ENCODE results near the gene RNF208.

RNF208 gene

DNA sequence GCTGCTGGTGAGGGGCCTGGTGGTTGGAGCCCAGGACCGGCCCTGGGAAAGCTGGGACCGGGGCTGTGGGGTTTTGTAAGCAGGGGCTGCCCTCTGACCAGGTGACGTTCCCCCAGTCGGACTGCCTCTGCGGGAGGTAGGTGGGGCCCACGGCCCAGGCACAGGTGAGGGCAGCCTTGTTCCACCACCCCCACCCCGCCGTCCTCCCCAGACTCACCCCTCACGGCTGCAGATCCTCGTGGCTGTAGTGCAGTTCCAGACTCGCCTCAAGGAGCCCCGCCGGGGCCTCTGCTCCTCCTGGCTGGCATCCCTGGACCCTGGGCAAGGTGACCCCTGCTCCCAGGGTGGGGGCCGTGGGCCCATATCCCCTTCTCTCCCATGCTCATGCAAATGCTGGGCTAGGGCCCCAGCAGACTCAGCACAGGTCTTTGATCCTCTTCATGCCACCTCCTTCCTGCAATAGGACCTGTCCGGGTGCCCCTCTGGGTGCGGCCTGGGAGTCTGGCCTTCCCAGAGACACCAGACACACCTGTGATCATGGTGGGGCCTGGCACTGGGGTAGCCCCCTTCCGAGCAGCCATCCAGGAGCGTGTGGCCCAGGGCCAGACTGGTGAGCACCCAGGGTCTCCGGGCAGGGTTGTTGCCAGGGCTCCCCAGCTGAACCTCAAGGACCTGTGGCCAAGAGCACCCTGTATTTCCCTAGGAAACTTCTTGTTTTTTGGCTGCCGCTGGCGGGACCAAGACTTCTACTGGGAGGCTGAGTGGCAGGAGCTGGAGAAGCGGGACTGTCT lies 6.6 kb downstream of the RNF208 start:
- TF ChIP-seq CREB1 (IDR thresholded peaks at IDR 0.05; ENCODE audit: low read depth): no peak

DNA sequence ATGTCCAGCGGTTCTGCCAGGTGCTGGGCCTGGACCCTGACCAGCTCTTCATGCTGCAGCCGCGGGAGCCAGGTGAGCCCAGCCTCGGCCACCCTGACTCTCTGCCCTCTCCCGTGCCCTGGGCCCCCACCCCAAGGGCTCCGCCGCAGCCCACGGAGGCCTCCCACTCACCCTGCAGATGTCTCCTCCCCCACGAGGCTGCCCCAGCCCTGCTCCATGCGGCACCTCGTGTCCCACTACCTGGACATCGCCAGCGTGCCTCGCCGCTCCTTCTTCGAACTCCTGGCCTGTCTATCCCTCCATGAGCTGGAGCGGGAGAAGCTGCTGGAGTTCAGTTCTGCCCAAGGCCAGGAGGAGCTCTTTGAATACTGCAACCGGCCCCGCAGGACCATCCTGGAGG lies 7.4 kb downstream of the RNF208 start:
- TF ChIP-seq, protein P1, sequence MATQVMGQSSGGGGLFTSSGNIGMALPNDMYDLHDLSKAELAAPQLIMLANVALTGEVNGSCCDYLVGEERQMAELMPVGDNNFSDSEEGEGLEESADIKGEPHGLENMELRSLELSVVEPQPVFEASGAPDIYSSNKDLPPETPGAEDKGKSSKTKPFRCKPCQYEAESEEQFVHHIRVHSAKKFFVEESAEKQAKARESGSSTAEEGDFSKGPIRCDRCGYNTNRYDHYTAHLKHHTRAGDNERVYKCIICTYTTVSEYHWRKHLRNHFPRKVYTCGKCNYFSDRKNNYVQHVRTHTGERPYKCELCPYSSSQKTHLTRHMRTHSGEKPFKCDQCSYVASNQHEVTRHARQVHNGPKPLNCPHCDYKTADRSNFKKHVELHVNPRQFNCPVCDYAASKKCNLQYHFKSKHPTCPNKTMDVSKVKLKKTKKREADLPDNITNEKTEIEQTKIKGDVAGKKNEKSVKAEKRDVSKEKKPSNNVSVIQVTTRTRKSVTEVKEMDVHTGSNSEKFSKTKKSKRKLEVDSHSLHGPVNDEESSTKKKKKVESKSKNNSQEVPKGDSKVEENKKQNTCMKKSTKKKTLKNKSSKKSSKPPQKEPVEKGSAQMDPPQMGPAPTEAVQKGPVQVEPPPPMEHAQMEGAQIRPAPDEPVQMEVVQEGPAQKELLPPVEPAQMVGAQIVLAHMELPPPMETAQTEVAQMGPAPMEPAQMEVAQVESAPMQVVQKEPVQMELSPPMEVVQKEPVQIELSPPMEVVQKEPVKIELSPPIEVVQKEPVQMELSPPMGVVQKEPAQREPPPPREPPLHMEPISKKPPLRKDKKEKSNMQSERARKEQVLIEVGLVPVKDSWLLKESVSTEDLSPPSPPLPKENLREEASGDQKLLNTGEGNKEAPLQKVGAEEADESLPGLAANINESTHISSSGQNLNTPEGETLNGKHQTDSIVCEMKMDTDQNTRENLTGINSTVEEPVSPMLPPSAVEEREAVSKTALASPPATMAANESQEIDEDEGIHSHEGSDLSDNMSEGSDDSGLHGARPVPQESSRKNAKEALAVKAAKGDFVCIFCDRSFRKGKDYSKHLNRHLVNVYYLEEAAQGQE (IDR thresholded peaks at IDR 0.05; ENCODE audit: low read depth): no peak
- TF ChIP-seq TEAD4 (IDR thresholded peaks at IDR 0.05) (no peak), MAX (IDR thresholded peaks at IDR 0.05) (no peak), RAD21 (IDR thresholded peaks at IDR 0.05; ENCODE audit: low read depth) (no peak), EGR1 (IDR thresholded peaks at IDR 0.05) (no peak), NFIC (IDR thresholded peaks at IDR 0.05) (no peak), TCF12 (IDR thresholded peaks at IDR 0.05; ENCODE audit: low read depth) (no peak), FOXM1 (IDR thresholded peaks at IDR 0.05; ENCODE audit: borderline replicate concordance, low read depth) (no peak), YY1 (IDR thresholded peaks at IDR 0.05; ENCODE audit: low read depth) (no peak), CREB1 (IDR thresholded peaks at IDR 0.05; ENCODE audit: low read depth) (no peak), ZBTB7A (IDR thresholded peaks at IDR 0.05; ENCODE audit: low read depth) (no peak), CEBPB (IDR thresholded peaks at IDR 0.05) (no peak), EP300 (IDR thresholded peaks at IDR 0.05; ENCODE audit: borderline replicate concordance) (no peak), TAF1 (IDR thresholded peaks at IDR 0.05; ENCODE audit: low read depth) (no peak)
- TF ChIP-seq, protein P2, sequence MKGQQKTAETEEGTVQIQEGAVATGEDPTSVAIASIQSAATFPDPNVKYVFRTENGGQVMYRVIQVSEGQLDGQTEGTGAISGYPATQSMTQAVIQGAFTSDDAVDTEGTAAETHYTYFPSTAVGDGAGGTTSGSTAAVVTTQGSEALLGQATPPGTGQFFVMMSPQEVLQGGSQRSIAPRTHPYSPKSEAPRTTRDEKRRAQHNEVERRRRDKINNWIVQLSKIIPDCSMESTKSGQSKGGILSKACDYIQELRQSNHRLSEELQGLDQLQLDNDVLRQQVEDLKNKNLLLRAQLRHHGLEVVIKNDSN (IDR thresholded peaks at IDR 0.05): no peak

DNA sequence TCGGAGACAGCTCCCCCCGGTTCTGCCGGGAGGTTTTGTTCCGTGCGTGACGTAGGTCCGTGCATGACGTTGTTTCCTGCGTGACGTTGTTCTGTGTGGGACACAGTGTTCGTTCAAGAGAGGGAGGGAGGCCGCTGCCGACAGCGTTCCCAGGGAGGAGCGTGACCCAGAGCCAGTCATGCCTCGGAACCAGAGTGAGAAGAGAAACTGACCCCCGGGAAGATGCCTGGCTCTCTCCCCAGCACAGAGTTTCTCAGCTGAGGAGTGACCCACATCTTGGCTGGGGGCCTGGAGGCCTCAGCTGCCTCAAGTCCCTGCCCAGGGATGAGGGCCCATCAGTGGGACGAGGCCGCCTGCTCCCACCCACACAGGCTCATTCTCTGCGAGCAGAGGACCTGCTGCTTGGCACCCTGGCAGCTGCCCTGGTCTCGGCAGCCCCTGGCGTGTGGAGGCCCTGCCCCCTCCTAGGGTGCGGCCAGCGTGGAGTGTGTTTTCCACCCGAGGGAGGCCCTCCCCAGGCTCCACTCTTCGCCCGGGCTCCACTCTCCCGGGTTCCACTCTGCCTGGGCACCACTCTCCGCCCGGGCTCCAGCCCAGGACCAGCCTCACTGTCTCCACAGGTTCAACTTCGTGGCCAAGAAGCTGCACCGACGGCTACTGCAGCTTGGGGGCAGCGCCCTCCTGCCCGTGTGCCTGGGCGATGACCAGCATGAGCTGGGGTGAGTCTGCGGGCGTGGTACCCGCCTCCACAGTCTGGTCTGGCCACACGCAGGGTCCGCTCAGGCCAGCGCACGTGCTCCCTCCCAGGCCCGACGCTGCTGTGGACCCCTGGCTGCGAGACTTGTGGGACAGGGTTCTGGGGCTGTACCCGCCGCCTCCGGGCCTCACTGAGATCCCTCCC lies 8.6 kb downstream of the RNF208 start:
- TF ChIP-seq RAD21 (IDR thresholded peaks at IDR 0.05; ENCODE audit: low read depth) (peak; percentile 30; the same call in 1 of the 2 replicates), TEAD4 (IDR thresholded peaks at IDR 0.05) (no peak)

GRCh38 chr9:137212520-137212919 lies 9.5 kb downstream of the RNF208 start:
- TF ChIP-seq EP300 (IDR thresholded peaks at IDR 0.05; ENCODE audit: borderline replicate concordance): no peak
- no peak for TF ChIP-seq CREB1 (IDR thresholded peaks at IDR 0.05; ENCODE audit: low read depth)
- no peak for TF ChIP-seq TEAD4 (IDR thresholded peaks at IDR 0.05)
- no peak for TF ChIP-seq MAX (IDR thresholded peaks at IDR 0.05)
- TF ChIP-seq, protein P2 (IDR thresholded peaks at IDR 0.05): no peak
- no peak for TF ChIP-seq TAF1 (IDR thresholded peaks at IDR 0.05; ENCODE audit: low read depth)
- no peak for TF ChIP-seq YY1 (IDR thresholded peaks at IDR 0.05; ENCODE audit: low read depth)
- TF ChIP-seq FOXM1 (IDR thresholded peaks at IDR 0.05; ENCODE audit: borderline replicate concordance, low read depth): no peak
- TF ChIP-seq NFIC (IDR thresholded peaks at IDR 0.05): no peak
- TF ChIP-seq CEBPB (IDR thresholded peaks at IDR 0.05): no peak
- no peak for TF ChIP-seq EGR1 (IDR thresholded peaks at IDR 0.05)
- TF ChIP-seq RAD21 (IDR thresholded peaks at IDR 0.05; ENCODE audit: low read depth): no peak
- TF ChIP-seq ZBTB7A (IDR thresholded peaks at IDR 0.05; ENCODE audit: low read depth): no peak
- TF ChIP-seq TCF12 (IDR thresholded peaks at IDR 0.05; ENCODE audit: low read depth): no peak
- TF ChIP-seq, protein P1 (IDR thresholded peaks at IDR 0.05; ENCODE audit: low read depth): no peak

DNA sequence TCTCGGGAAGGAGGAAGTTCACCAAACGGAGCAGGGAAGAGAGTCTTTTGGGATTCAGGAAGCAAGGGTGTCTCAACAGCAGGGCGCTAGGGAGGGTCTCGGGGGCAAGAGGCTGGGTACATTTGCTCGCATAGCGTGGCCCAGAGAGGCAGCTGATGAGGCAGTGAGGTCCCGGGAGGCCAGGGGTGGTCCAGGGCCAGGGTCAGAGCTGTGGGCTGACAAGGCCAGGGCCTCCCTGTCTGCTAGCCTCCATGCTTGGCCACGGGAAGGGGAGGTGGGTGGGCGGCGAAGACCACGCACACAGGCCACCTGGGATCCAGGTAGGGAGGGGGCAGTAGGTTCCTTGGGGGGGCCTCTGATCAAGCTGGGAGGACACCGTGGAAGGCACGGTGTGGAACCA lies 10.5 kb downstream of the RNF208 start:
- TF ChIP-seq TCF12 (IDR thresholded peaks at IDR 0.05; ENCODE audit: low read depth) (no peak), ZBTB7A (IDR thresholded peaks at IDR 0.05; ENCODE audit: low read depth) (no peak), RAD21 (IDR thresholded peaks at IDR 0.05; ENCODE audit: low read depth) (no peak), CEBPB (IDR thresholded peaks at IDR 0.05) (no peak), EGR1 (IDR thresholded peaks at IDR 0.05) (no peak), FOXM1 (IDR thresholded peaks at IDR 0.05; ENCODE audit: borderline replicate concordance, low read depth) (no peak), MAX (IDR thresholded peaks at IDR 0.05) (no peak), YY1 (IDR thresholded peaks at IDR 0.05; ENCODE audit: low read depth) (no peak), TEAD4 (IDR thresholded peaks at IDR 0.05) (no peak), TAF1 (IDR thresholded peaks at IDR 0.05; ENCODE audit: low read depth) (no peak), CREB1 (IDR thresholded peaks at IDR 0.05; ENCODE audit: low read depth) (no peak), EP300 (IDR thresholded peaks at IDR 0.05; ENCODE audit: borderline replicate concordance) (no peak)
- TF ChIP-seq, protein P1 (IDR thresholded peaks at IDR 0.05; ENCODE audit: low read depth): no peak
- TF ChIP-seq, protein P2 (IDR thresholded peaks at IDR 0.05): no peak
